Measurements from ENCODE around the gene UBXN7.
"Not testable (repeated sequence)": the region's sequence is repeated elsewhere in the genome, so short reads cannot be mapped to it uniquely, and the experiment has no call there.

UBXN7 gene

GRCh38 chr3:196314597-196314996, 117.6 kb downstream of the UBXN7 start:
- DNase-seq, result no peak

GRCh38 chr3:196314086-196314485, 118.1 kb downstream of the UBXN7 start:
- not testable (repeated sequence) for DNase-seq

- DNase-seq, result not testable (repeated sequence)
These were observed 129.3 kb downstream of the UBXN7 start for GRCh38 chr3:196302960-196303359.

DNA sequence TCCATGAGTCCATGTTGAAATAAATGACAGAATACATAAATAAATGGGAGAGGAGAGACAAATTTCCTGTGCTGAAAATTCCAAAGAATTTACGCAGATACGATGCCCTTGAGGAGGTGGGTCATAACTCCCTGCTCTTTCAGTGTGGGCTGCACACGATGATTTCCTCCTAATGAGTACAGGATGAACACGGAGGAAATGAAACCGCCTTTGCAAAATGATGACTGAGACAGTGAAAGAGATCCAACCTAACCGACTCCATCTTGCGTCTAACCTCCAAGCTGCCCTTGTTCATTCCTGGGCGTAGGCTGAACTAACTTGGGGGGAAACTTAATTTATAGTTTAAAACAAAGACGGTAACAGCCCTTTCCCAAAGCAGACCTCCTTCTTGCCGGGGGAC, 129.7 kb downstream of the UBXN7 start:
- not testable (repeated sequence) for DNase-seq

DNA sequence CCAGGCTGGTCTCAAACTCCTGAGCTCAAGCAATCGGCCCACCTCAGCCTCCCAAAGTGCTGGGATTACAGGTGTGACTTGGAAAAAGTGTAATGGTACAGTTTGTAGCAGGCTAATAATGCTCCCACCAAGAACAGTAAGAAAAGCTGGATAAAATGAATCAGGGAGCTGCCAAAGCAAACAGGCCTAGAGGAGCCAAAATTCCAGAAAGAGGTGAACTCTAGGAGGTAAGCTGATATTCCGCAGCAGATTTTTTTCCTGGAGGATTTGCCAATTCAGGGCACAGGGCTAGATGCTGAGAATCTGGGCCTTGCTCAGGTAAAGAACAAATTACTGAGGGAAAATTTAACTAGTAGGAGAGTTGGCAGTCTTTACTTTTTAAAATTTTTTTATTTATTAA, 133.7 kb downstream of the UBXN7 start:
- no peak for DNase-seq

Measured in SHP77 (cell line).